ENCODE data around the gene PROSER3.

The PROSER3 gene

GRCh38 chr19:35812220-35813042 is 54.5 kb downstream of the PROSER3 start, which contains the start of gene PRODH2:
Gene PRODH2 (minus strand): TSS chr19:35812845. CDS start chr19:35812805, 40 bp downstream.
- Histone ChIP-seq H2BK5ac (ENCODE audit: low read depth, low read length, poor library complexity, severe bottlenecking) (no peak within 1 kb of the TSS), H2AFZ (ENCODE audit: low read depth, low read length) (no peak within 1 kb of the TSS), H3K14ac (ENCODE audit: low read length in 2 of 2) (no peak within 1 kb of the TSS), H3K27ac (ENCODE audit: low read length, poor library complexity, severe bottlenecking) (no peak within 1 kb of the TSS), H3K18ac (ENCODE audit: low read depth in 1 of 2, low read length in 2 of 2) (no peak within 1 kb of the TSS), H3K4me2 (ENCODE audit: low read length, poor library complexity, severe bottlenecking) (no peak within 1 kb of the TSS), H2BK12ac (ENCODE audit: low read length in 2 of 2) (no peak within 1 kb of the TSS), H3K9ac (ENCODE audit: low read length) (no peak within 1 kb of the TSS), H2AK5ac (ENCODE audit: low read length, severe bottlenecking) (no peak within 1 kb of the TSS), H3K9me3 (ENCODE audit: control insufficient read depth, low read length) (no peaks in the 10 kb centered on the region), H4K8ac (ENCODE audit: low read length) (no peak within 1 kb of the TSS), H3K79me1 (replicated peaks; ENCODE audit: low read length, poor library complexity, severe bottlenecking) (no peaks in the 10 kb centered on the region), H3K4me1 (ENCODE audit: control insufficient read depth, insufficient read depth, low read depth, low read length) (peaks cover 12% of the 10 kb centered on the region), H4K91ac (ENCODE audit: low read length) (no peak within 1 kb of the TSS), H3K4me3 (ENCODE audit: insufficient read depth in 1 of 2, low read depth in 1 of 2, low read length in 2 of 2) (no peak within 1 kb of the TSS), H2BK15ac (ENCODE audit: low read depth, poor library complexity, severe bottlenecking) (no peak within 1 kb of the TSS), H2BK120ac (ENCODE audit: low read depth, low read length) (no peak within 1 kb of the TSS), H3K4ac (ENCODE audit: low read depth in 1 of 2, low read length in 2 of 2) (no peak within 1 kb of the TSS), H3K36me3 (ENCODE audit: control insufficient read depth in 1 of 2, insufficient read depth in 2 of 2, low read depth in 1 of 2, low read length in 2 of 2) (no peaks in the 10 kb centered on the region), H3K27me3 (ENCODE audit: control insufficient read depth in 1 of 2, insufficient read depth in 1 of 2, low read length in 2 of 2) (peaks cover 12 to 53% of the 10 kb centered on the region in 2 experiments), H3K23ac (ENCODE audit: low read length in 2 of 2) (no peak within 1 kb of the TSS)
- no peak for DNase-seq
- 75% methylated on average over 25 of the region's 26 CpGs for whole genome bisulfite sequencing

GRCh38 chr19:35813043-35813890 is 55.3 kb downstream of the PROSER3 start:
- Histone ChIP-seq H2AK5ac (ENCODE audit: low read length, severe bottlenecking) (no peak overlapping the region), H3K9ac (ENCODE audit: low read length) (no peak overlapping the region), H3K36me3 (ENCODE audit: control insufficient read depth in 1 of 2, insufficient read depth in 2 of 2, low read depth in 1 of 2, low read length in 2 of 2) (no peaks in the 10 kb centered on the region), H2BK15ac (ENCODE audit: low read depth, poor library complexity, severe bottlenecking) (no peak overlapping the region), H2BK5ac (ENCODE audit: low read depth, low read length, poor library complexity, severe bottlenecking) (no peak overlapping the region), H3K9me3 (ENCODE audit: control insufficient read depth, low read length) (no peaks in the 10 kb centered on the region), H3K14ac (ENCODE audit: low read length in 2 of 2) (no peak overlapping the region), H3K4me1 (ENCODE audit: control insufficient read depth, insufficient read depth, low read depth, low read length) (peaks cover 12% of the 10 kb centered on the region), H4K91ac (ENCODE audit: low read length) (no peak overlapping the region), H4K8ac (ENCODE audit: low read length) (no peak overlapping the region), H3K4me2 (ENCODE audit: low read length, poor library complexity, severe bottlenecking) (no peak overlapping the region), H3K23ac (ENCODE audit: low read length in 2 of 2) (no peak overlapping the region), H2BK120ac (ENCODE audit: low read depth, low read length) (no peak overlapping the region), H3K4me3 (ENCODE audit: insufficient read depth in 1 of 2, low read depth in 1 of 2, low read length in 2 of 2) (no peak overlapping the region), H3K27me3 (ENCODE audit: control insufficient read depth in 1 of 2, insufficient read depth in 1 of 2, low read length in 2 of 2) (peaks cover 6 to 47% of the 10 kb centered on the region in 2 experiments), H3K79me1 (replicated peaks; ENCODE audit: low read length, poor library complexity, severe bottlenecking) (no peaks in the 10 kb centered on the region), H3K18ac (ENCODE audit: low read depth in 1 of 2, low read length in 2 of 2) (no peak overlapping the region), H2BK12ac (ENCODE audit: low read length in 2 of 2) (no peak overlapping the region), H3K4ac (ENCODE audit: low read depth in 1 of 2, low read length in 2 of 2) (no peak overlapping the region), H2AFZ (ENCODE audit: low read depth, low read length) (no peak overlapping the region), H3K27ac (ENCODE audit: low read length, poor library complexity, severe bottlenecking) (no peak overlapping the region)
- 83% methylated on average over 10 of the region's 11 CpGs for WGBS
- no peak for DNase-seq

DNA sequence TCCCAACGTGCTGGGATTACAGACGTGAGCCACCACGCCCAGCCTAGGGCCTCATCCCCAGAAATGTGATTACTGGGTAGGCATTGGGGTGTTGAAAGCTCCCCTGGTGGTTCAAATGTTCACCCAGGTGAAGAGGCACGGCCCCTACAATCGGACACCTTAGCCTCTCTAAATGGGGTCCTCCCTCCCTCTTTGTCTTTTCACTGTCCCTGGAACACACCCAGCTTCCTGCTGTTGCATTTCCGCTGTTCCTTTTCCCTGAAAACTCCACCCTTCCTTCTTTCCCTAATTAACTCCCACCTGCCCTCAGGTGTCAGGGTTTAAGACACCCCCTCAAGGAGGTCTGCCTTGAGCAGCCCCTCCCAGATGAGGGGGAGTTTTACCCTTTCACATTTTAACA is 58.3 kb downstream of the PROSER3 start:
- Histone ChIP-seq H3K18ac (ENCODE audit: low read depth in 1 of 2, low read length in 2 of 2) (no peak overlapping the region), H3K4me1 (ENCODE audit: control insufficient read depth, insufficient read depth, low read depth, low read length) (peaks cover 12% of the 10 kb centered on the region), H2BK120ac (ENCODE audit: low read depth, low read length) (no peak overlapping the region), H3K23ac (ENCODE audit: low read length in 2 of 2) (no peak overlapping the region), H3K9me3 (ENCODE audit: control insufficient read depth, low read length) (no peaks in the 10 kb centered on the region), H4K8ac (ENCODE audit: low read length) (no peak overlapping the region), H2AK5ac (ENCODE audit: low read length, severe bottlenecking) (no peak overlapping the region), H3K4me3 (ENCODE audit: insufficient read depth in 1 of 2, low read depth in 1 of 2, low read length in 2 of 2) (no peak overlapping the region), H3K4me2 (ENCODE audit: low read length, poor library complexity, severe bottlenecking) (no peak overlapping the region), H2BK12ac (ENCODE audit: low read length in 2 of 2) (no peak overlapping the region), H2BK5ac (ENCODE audit: low read depth, low read length, poor library complexity, severe bottlenecking) (no peak overlapping the region), H3K9ac (ENCODE audit: low read length) (no peak overlapping the region), H4K91ac (ENCODE audit: low read length) (no peak overlapping the region), H2BK15ac (ENCODE audit: low read depth, poor library complexity, severe bottlenecking) (no peak overlapping the region), H3K27ac (ENCODE audit: low read length, poor library complexity, severe bottlenecking) (no peak overlapping the region), H3K79me1 (replicated peaks; ENCODE audit: low read length, poor library complexity, severe bottlenecking) (no peaks in the 10 kb centered on the region), H3K27me3 (ENCODE audit: control insufficient read depth in 1 of 2, insufficient read depth in 1 of 2, low read length in 2 of 2) (peaks cover 11 to 43% of the 10 kb centered on the region in 2 experiments), H2AFZ (ENCODE audit: low read depth, low read length) (no peak overlapping the region), H3K4ac (ENCODE audit: low read depth in 1 of 2, low read length in 2 of 2) (no peak overlapping the region), H3K14ac (ENCODE audit: low read length in 2 of 2) (no peak overlapping the region), H3K36me3 (ENCODE audit: control insufficient read depth in 1 of 2, insufficient read depth in 2 of 2, low read depth in 1 of 2, low read length in 2 of 2) (no peaks in the 10 kb centered on the region)
- WGBS = 38% methylated on average over 6 of the region's 6 CpGs
- no peak for DNase-seq

DNA sequence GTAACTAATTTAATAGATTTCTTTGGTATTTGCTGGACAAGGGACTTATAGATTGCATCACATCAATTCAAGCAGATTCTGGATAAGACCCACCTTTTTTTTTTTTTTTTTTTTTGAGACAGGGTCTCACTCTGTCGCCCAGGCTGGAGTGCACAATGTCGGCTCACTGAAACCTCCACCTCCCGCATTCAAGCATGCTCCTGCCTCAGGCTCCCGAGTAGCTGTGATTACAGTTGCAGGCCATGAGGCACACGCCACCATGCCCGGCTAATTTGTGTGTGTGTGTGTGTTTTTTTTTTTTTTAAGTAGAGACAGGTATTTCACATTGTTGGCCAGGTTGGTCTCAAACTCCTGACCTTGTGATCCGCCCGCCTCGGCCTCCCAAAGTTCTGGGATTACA is 58.9 kb downstream of the PROSER3 start:
- 80% methylated on average over 9 of the region's 9 CpGs for WGBS
- no peak overlapping the region for H2BK5ac ChIP-seq (ENCODE audit: low read depth, low read length, poor library complexity, severe bottlenecking)
- H3K27ac ChIP-seq (ENCODE audit: low read length, poor library complexity, severe bottlenecking) = no peak overlapping the region

More for the DNA sequence above, 58.9 kb downstream of the PROSER3 start:
- no peak overlapping the region for H3K4me2 ChIP-seq (ENCODE audit: low read length, poor library complexity, severe bottlenecking)
- DNase-seq = no peak
- H2AK5ac ChIP-seq (ENCODE audit: low read length, severe bottlenecking) = no peak overlapping the region
- H4K91ac ChIP-seq (ENCODE audit: low read length) = no peak overlapping the region
- no peak overlapping the region for H3K14ac ChIP-seq (ENCODE audit: low read length in 2 of 2)
- H3K79me1 ChIP-seq (replicated peaks; ENCODE audit: low read length, poor library complexity, severe bottlenecking) = no peaks in the 10 kb centered on the region
- H3K27me3 ChIP-seq (ENCODE audit: control insufficient read depth in 1 of 2, insufficient read depth in 1 of 2, low read length in 2 of 2) = peaks cover 11 to 38% of the 10 kb centered on the region in 2 experiments
- H4K8ac ChIP-seq (ENCODE audit: low read length) = no peak overlapping the region
- H3K36me3 ChIP-seq (ENCODE audit: control insufficient read depth in 1 of 2, insufficient read depth in 2 of 2, low read depth in 1 of 2, low read length in 2 of 2) = no peaks in the 10 kb centered on the region
- H3K18ac ChIP-seq (ENCODE audit: low read depth in 1 of 2, low read length in 2 of 2) = no peak overlapping the region
- H3K9ac ChIP-seq (ENCODE audit: low read length) = no peak overlapping the region
- H3K4me1 ChIP-seq (ENCODE audit: control insufficient read depth, insufficient read depth, low read depth, low read length) = peaks cover 10% of the 10 kb centered on the region
- no peak overlapping the region for H2BK12ac ChIP-seq (ENCODE audit: low read length in 2 of 2)
- no peak overlapping the region for H3K23ac ChIP-seq (ENCODE audit: low read length in 2 of 2)
- no peak overlapping the region for H2BK120ac ChIP-seq (ENCODE audit: low read depth, low read length)
- H2BK15ac ChIP-seq (ENCODE audit: low read depth, poor library complexity, severe bottlenecking) = no peak overlapping the region
- H3K4ac ChIP-seq (ENCODE audit: low read depth in 1 of 2, low read length in 2 of 2) = no peak overlapping the region
- H3K9me3 ChIP-seq (ENCODE audit: control insufficient read depth, low read length) = no peaks in the 10 kb centered on the region
- no peak overlapping the region for H2AFZ ChIP-seq (ENCODE audit: low read depth, low read length)
- H3K4me3 ChIP-seq (ENCODE audit: insufficient read depth in 1 of 2, low read depth in 1 of 2, low read length in 2 of 2) = no peak overlapping the region

Measured in mesenchymal stem cell (in vitro differentiated cells and primary cell).